Measurements from ENCODE around the gene FRAT2. TPM values are rescaled to one million over a fixed set of nuclear protein-coding genes. Genes with fewer than 3 reads are reported as not detected.

FRAT2 gene, protein sequence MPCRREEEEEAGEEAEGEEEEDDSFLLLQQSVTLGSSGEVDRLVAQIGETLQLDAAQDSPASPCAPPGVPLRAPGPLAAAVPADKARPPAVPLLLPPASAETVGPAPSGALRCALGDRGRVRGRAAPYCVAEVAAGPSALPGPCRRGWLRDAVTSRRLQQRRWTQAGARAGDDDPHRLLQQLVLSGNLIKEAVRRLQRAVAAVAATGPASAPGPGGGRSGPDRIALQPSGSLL
- total RNA-seq: 8.6 and 8.8 TPM in 2 replicates
- long read RNA-seq: 0 reads

DNA sequence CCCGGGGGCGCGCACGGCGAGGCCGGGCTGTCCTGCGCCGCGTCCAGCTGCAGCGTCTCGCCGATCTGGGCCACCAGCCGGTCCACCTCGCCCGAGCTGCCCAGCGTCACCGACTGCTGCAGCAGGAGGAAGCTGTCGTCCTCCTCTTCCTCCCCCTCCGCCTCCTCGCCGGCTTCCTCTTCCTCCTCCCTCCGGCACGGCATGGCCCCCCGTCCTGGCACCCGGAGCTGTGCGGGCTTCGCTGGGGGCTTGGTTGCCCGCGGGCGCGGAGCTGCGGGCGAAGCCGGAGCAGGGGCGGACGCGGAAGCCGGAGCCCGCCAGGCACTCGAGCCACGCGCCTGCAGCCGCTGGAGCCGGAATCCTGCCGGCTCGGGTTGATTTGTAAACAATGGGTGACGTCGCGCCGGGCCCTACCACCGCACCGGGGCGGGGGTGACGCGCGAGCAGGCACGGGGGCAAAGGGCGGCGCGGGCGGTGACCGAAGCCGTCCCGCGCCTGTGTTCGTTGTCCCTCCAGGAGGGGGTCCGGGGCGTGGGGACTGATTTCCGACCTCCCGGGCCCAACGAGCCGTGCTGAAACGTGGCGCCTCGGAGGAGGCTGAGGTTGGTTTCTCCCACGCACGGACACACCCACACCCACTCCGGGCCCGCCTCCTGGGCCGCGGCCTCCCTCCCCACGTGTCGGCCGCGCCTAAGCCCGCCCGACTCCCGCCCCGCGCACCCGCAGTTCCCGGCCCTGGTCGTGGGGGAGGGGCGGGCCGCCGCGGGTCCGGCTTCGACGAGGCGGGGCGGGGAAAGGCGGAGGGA is at the start of gene FRAT2:
FRAT2 (minus strand) TSS at position 360 of the 806 bp plus-strand sequence; CDS start at position 203, 157 bp downstream.
- H3K27ac Mint-ChIP-seq (ENCODE audit: unreplicated experiment): peak within 1 kb of the TSS; percentile 99
- no peaks in the 10 kb centered on the region for H3K9me3 Mint-ChIP-seq
- DNase-seq (ENCODE audit: low read depth, low spot score): peak; percentile 80
- H3K27me3 Mint-ChIP-seq (ENCODE audit: low read depth): peaks cover 72% of the 10 kb centered on the region
- TF ChIP-seq, protein P1, sequence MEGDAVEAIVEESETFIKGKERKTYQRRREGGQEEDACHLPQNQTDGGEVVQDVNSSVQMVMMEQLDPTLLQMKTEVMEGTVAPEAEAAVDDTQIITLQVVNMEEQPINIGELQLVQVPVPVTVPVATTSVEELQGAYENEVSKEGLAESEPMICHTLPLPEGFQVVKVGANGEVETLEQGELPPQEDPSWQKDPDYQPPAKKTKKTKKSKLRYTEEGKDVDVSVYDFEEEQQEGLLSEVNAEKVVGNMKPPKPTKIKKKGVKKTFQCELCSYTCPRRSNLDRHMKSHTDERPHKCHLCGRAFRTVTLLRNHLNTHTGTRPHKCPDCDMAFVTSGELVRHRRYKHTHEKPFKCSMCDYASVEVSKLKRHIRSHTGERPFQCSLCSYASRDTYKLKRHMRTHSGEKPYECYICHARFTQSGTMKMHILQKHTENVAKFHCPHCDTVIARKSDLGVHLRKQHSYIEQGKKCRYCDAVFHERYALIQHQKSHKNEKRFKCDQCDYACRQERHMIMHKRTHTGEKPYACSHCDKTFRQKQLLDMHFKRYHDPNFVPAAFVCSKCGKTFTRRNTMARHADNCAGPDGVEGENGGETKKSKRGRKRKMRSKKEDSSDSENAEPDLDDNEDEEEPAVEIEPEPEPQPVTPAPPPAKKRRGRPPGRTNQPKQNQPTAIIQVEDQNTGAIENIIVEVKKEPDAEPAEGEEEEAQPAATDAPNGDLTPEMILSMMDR (conservative IDR thresholded peaks at IDR 0.05): no peak
- peak within 1 kb of the TSS; percentile 94 for H3K4me3 Mint-ChIP-seq
- peaks cover 37% of the 10 kb centered on the region for H3K4me1 Mint-ChIP-seq
- H3K36me3 Mint-ChIP-seq (ENCODE audit: low read depth): peaks cover 5% of the 10 kb centered on the region

DNA sequence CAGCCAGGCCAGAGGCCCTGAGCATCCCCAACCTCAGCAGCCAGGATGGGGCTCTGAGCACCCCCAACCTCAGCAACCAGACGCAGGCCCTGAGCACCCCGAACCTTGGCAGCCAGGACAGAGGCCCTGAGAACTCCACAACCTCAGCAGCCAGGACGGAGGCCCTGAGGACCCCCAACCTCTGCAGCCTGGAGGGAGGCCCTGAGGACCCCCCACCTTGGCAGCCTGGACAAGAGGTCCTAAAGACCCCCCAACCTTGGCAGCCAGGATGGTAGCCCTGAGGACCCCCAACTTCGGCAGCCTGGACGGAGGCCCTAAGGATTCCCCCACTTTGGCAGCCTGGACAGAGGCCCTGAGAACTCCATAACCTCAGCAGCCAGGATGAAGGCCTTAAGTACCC is 49.6 kb upstream of the FRAT2 start:
- Mint-ChIP-seq H3K27me3 (ENCODE audit: low read depth) (no peaks in the 10 kb centered on the region), H3K4me1 (no peaks in the 10 kb centered on the region), H3K9me3 (no peaks in the 10 kb centered on the region), H3K36me3 (ENCODE audit: low read depth) (peaks cover 5% of the 10 kb centered on the region), H3K27ac (ENCODE audit: unreplicated experiment) (no peak overlapping the region), H3K4me3 (no peak overlapping the region)
- DNase-seq (ENCODE audit: low read depth, low spot score): no peak
- TF ChIP-seq, protein P1 (conservative IDR thresholded peaks at IDR 0.05): no peak

DNA sequence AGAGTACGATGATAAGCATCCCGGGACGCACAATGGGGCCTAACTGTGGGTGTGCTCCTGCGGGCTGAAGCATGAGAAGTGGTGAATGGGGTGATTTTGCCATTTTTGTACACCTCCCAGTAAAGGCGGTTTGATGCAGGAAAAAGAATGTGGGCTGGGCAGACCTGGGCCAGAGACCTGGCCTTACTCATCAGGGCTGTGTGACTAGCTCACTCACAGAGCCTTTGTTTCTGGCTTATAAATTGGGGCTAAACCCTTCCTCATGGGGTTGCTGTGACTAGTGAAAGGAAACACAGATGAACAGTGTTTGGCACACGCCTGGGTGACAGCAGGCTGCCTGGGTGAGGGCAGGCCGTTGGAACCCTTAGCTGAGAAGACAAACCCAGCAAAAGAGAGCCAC is 48.6 kb upstream of the FRAT2 start:
- Mint-ChIP-seq H3K4me1 (no peaks in the 10 kb centered on the region), H3K27ac (ENCODE audit: unreplicated experiment) (no peak overlapping the region), H3K4me3 (no peak overlapping the region), H3K9me3 (no peaks in the 10 kb centered on the region), H3K27me3 (ENCODE audit: low read depth) (no peaks in the 10 kb centered on the region), H3K36me3 (ENCODE audit: low read depth) (peaks cover 3% of the 10 kb centered on the region)
- DNase-seq (ENCODE audit: low read depth, low spot score): no peak
- TF ChIP-seq, protein P1 (conservative IDR thresholded peaks at IDR 0.05): no peak

DNA sequence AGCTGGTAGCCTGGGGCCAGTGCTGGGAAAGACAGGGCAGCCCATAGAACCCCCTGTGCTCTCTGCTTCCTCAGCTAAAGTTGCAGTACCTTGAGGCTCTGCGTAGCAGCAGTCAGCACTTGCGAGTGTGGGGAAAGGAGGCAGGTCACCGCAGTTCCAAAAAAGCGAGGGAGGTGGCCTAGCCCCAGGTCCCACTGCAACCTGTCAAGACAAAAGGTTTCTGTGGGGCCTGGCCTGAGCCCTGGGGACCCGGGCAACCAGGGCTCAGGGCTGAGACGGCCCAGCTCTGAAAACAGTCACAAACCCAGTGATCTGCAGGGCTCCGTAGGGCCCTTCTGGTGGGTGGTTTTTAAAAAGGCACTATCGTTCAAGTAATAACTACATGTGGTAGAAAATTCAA is 47.1 kb upstream of the FRAT2 start:
- H3K27me3 Mint-ChIP-seq (ENCODE audit: low read depth): no peaks in the 10 kb centered on the region
- TF ChIP-seq, protein P1 (conservative IDR thresholded peaks at IDR 0.05): no peak
- H3K4me1 Mint-ChIP-seq: no peaks in the 10 kb centered on the region
- H3K4me3 Mint-ChIP-seq: no peak overlapping the region
- no peak for DNase-seq (ENCODE audit: low read depth, low spot score)
- no peaks in the 10 kb centered on the region for H3K36me3 Mint-ChIP-seq (ENCODE audit: low read depth)
- H3K27ac Mint-ChIP-seq (ENCODE audit: unreplicated experiment): no peak overlapping the region
- no peaks in the 10 kb centered on the region for H3K9me3 Mint-ChIP-seq

DNA sequence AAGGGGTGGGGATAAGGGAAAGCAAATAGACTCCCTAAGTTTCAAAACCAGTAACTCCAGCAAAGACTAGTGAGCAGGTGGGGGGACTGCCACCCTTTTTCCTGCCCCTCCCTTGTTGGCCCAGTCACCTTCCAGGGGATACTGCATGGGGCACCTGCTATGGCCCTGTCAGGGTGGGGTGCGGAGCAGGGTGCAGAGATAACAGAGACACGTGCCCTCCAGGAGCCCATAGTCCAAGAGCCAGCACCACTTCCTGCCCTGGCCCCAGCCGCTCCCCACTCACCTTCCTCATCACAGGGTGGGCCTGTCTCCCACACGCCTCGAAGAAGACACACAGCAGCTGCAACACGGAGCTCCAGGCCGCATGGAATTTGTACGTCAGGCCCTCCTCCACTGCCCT is 46.0 kb upstream of the FRAT2 start:
- no peak overlapping the region for H3K27ac Mint-ChIP-seq (ENCODE audit: unreplicated experiment)
- H3K36me3 Mint-ChIP-seq (ENCODE audit: low read depth): no peaks in the 10 kb centered on the region
- TF ChIP-seq, protein P1 (conservative IDR thresholded peaks at IDR 0.05): no peak
- no peak overlapping the region for H3K4me3 Mint-ChIP-seq
- H3K9me3 Mint-ChIP-seq: no peaks in the 10 kb centered on the region
- no peaks in the 10 kb centered on the region for H3K27me3 Mint-ChIP-seq (ENCODE audit: low read depth)
- no peaks in the 10 kb centered on the region for H3K4me1 Mint-ChIP-seq
- DNase-seq (ENCODE audit: low read depth, low spot score): no peak

Measured in neural crest cell (in vitro differentiated cells).